Chondrocyte (in vitro differentiated cells): ENCODE measurements around the gene TRDN. TPM values are rescaled to one million over a fixed set of nuclear protein-coding genes. Genes with fewer than 3 reads are reported as not detected.
"Not testable (repeated sequence)": the region's sequence is repeated elsewhere in the genome, so short reads cannot be mapped to it uniquely, and the experiment has no call there.

Experiments
- DNase-seq: peaks from one replicate; pipeline ENCODE4 v3.0.0; 2021; ENCODE audit warnings: mixed read lengths, low spot score
- H3K27ac Mint-ChIP-seq: one replicate; pipeline ENCODE4 v1.8.0; 2021; ENCODE audit warnings: mild to moderate bottlenecking, moderate library complexity, mixed read lengths; ENCODE audit not compliant: unreplicated experiment
- H3K27me3 Mint-ChIP-seq: 2 replicates; pipeline ENCODE4 v1.8.0; 2021; ENCODE audit warnings: low read depth, mixed read lengths
- H3K36me3 Mint-ChIP-seq: 2 replicates; pipeline ENCODE4 v1.8.0; 2021; ENCODE audit warnings: low read depth, mixed read lengths
- H3K4me1 Mint-ChIP-seq: 2 replicates; pipeline ENCODE4 v1.8.0; 2021; ENCODE audit warnings: low read depth, mild to moderate bottlenecking, mixed read lengths
- H3K4me3 Mint-ChIP-seq: one replicate; pipeline ENCODE4 v1.8.0; 2021; ENCODE audit warnings: mild to moderate bottlenecking, moderate library complexity, mixed read lengths; ENCODE audit not compliant: unreplicated experiment
- H3K9me3 Mint-ChIP-seq: 2 replicates; pipeline ENCODE4 v1.8.0; 2021; ENCODE audit warnings: low read depth, mixed read lengths
- CTCF ChIP-seq: fragments of 200-600 bp; sonication (generic); IDR thresholded peaks from 2 replicates; pipeline ENCODE4 v1.5.0; 2021; ENCODE audit warnings: antibody characterized with exemption, mild to moderate bottlenecking, moderate library complexity
- total RNA-seq: library from RNA; stranded (reverse); gene quantifications from 3 replicates; pipeline ENCODE4 v1.2.1, GENCODE V29; 2021

TRDN gene
- total RNA-seq, 1 donor from 2014 or later: not detected

- H3K9me3 Mint-ChIP-seq: no peaks in the 10 kb centered on the region
- H3K4me3 Mint-ChIP-seq: no peak overlapping the region
- no peaks in the 10 kb centered on the region for H3K4me1 Mint-ChIP-seq
- no peaks in the 10 kb centered on the region for H3K36me3 Mint-ChIP-seq
- H3K27me3 Mint-ChIP-seq: peaks cover 11% of the 10 kb centered on the region
- no peak overlapping the region for H3K27ac Mint-ChIP-seq
- no peak for TF ChIP-seq CTCF
- DNase-seq: no peak
Observed at GRCh38 chr6:123497025-123497424, 139.7 kb downstream of the TRDN start.

GRCh38 chr6:123489589-123489988 lies 147.2 kb downstream of the TRDN start:
- H3K9me3 Mint-ChIP-seq: no peaks in the 10 kb centered on the region
- DNase-seq: no peak
- no peak for TF ChIP-seq CTCF

DNA sequence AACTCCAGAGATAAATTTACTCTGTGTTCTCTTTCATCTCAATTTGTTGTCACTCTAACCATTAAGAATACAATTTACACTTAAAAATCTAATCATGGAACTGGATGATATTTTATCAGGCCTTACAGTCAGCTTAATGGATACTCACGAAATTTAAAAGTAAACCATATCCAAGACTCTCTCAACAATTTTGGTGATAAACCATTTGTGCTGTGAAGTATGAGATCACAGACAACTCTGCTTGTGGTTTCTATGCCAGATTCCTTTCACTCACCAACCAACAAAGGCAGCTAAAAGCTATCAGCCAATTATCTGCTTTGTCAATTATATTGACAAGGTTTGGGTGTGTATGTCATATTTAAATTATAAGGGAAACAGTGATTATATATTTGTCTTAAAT lies 155.8 kb downstream of the TRDN start:
- no peak overlapping the region for H3K4me3 Mint-ChIP-seq
- TF ChIP-seq CTCF: no peak
- no peaks in the 10 kb centered on the region for H3K36me3 Mint-ChIP-seq
- no peaks in the 10 kb centered on the region for H3K9me3 Mint-ChIP-seq
- H3K4me1 Mint-ChIP-seq: no peaks in the 10 kb centered on the region
- no peak for DNase-seq
- H3K27ac Mint-ChIP-seq: no peak overlapping the region
- no peaks in the 10 kb centered on the region for H3K27me3 Mint-ChIP-seq

More at GRCh38 chr6:123489589-123489988, 147.2 kb downstream of the TRDN start:
- Mint-ChIP-seq H3K36me3 (no peaks in the 10 kb centered on the region), H3K4me1 (no peaks in the 10 kb centered on the region), H3K27ac (no peak overlapping the region), H3K27me3 (peaks cover 16% of the 10 kb centered on the region), H3K4me3 (no peak overlapping the region)

DNA sequence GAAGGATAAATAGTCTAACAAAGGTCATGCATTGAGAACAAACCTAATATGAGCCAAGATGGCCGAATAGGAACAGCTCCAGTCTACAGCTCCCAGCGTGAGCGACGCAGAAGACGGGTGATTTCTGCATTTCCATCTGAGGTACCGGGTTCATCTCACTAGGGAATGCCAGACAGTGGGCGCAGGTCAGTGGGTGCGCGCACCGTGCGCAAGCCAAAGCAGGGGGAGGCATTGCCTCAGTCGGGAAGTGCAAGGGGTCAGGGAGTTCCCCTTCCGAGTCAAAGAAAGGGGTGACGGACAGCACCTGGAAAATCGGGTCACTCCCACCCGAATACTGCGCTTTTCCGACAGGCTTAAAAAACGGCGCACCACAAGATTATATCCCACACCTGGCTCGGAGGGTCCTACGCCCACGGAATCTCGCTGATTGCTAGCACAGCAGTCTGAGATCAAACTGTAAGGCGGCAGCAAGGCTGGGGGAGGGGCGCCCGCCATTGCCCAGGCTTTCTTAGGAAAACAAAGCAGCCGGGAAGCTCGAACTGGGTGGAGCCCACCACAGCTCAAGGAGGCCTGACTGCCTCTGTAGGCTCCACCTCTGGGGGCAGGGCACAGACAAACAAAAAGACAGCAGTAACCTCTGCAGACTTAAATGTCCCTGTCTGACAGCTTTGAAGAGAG lies 164.6 kb downstream of the TRDN start:
- not testable (repeated sequence) for H3K36me3 Mint-ChIP-seq, H3K27ac Mint-ChIP-seq

GRCh38 chr6:123467392-123467791 lies 169.4 kb downstream of the TRDN start:
- H3K27me3 Mint-ChIP-seq: peaks cover 1% of the 10 kb centered on the region
- no peak overlapping the region for H3K4me3 Mint-ChIP-seq
- peaks cover 3% of the 10 kb centered on the region for H3K9me3 Mint-ChIP-seq
- no peak overlapping the region for H3K27ac Mint-ChIP-seq
- no peaks in the 10 kb centered on the region for H3K36me3 Mint-ChIP-seq
- TF ChIP-seq CTCF: no peak
- H3K4me1 Mint-ChIP-seq: no peaks in the 10 kb centered on the region
- DNase-seq: no peak

More for the DNA sequence above, 164.6 kb downstream of the TRDN start:
- DNase-seq, H3K4me3 Mint-ChIP-seq, H3K4me1 Mint-ChIP-seq, H3K9me3 Mint-ChIP-seq, H3K27me3 Mint-ChIP-seq: not testable (repeated sequence)

DNA sequence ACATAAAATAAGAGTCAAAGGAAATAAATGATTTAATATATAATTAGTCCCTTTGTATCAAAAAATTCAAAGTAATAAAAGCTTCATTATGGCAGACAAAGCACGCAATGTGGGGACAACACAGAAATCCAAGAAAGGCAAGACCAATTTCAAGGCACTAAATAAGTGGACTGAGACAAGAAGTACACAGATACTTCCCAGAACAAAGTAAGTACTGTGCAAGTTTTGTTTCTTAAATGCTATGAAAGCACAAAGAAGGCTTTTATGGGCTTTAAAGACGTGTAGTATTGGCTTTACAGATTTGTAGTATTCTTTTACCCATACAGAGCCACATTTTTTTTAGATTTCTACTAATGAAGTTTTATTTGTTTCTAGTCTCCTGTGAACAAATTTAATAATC lies 174.6 kb downstream of the TRDN start:
- Mint-ChIP-seq H3K36me3 (no peaks in the 10 kb centered on the region), H3K9me3 (no peaks in the 10 kb centered on the region), H3K27me3 (peaks cover 1% of the 10 kb centered on the region), H3K27ac (no peak overlapping the region), H3K4me3 (no peak overlapping the region), H3K4me1 (no peaks in the 10 kb centered on the region)
- no peak for DNase-seq
- no peak for TF ChIP-seq CTCF
